Measurements from ENCODE around the gene SLC5A11. TPM values are rescaled to one million over a fixed set of nuclear protein-coding genes. Genes with fewer than 3 reads are reported as not detected.
"Not testable (repeated sequence)": the region's sequence is repeated elsewhere in the genome, so short reads cannot be mapped to it uniquely, and the experiment has no call there.

Gene SLC5A11
- total RNA-seq, 1 experiment from 2014 or later = not detected

GRCh38 chr16:24833352-24833751 is 12.4 kb upstream of the SLC5A11 start:
- no peak for DNase-seq (ENCODE audit: extremely low read depth, low read depth)

GRCh38 chr16:24834459-24835335 is 11.1 kb upstream of the SLC5A11 start:
- DNase-seq (ENCODE audit: extremely low read depth, low read depth) = peak; percentile 57

GRCh38 chr16:24836836-24837235 is 8.9 kb upstream of the SLC5A11 start:
- no peak for DNase-seq (ENCODE audit: extremely low read depth, low read depth)

GRCh38 chr16:24837969-24838368 is 7.8 kb upstream of the SLC5A11 start:
- no peak for DNase-seq (ENCODE audit: extremely low read depth, low read depth)

- peak; percentile 33 for DNase-seq (ENCODE audit: extremely low read depth, low read depth)
Observed at GRCh38 chr16:24838554-24839266, 7.1 kb upstream of the SLC5A11 start.

GRCh38 chr16:24839347-24839972 is 6.3 kb upstream of the SLC5A11 start:
- DNase-seq (ENCODE audit: extremely low read depth, low read depth) = no peak

GRCh38 chr16:24841291-24841690 is 4.5 kb upstream of the SLC5A11 start:
- no peak for DNase-seq (ENCODE audit: extremely low read depth, low read depth)

- peak; percentile 13 for DNase-seq (ENCODE audit: extremely low read depth, low read depth)
Observed at GRCh38 chr16:24844101-24845030, 1.4 kb upstream of the SLC5A11 start.

GRCh38 chr16:24845031-24845365 is 765 bp upstream of the SLC5A11 start:
- not testable (repeated sequence) for DNase-seq (ENCODE audit: extremely low read depth, low read depth)

- no peak for DNase-seq (ENCODE audit: extremely low read depth, low read depth)
Observed at GRCh38 chr16:24846548-24847357, 990 bp downstream of the SLC5A11 start.

GRCh38 chr16:24847358-24847664 is 1.5 kb downstream of the SLC5A11 start:
- no peak for DNase-seq (ENCODE audit: extremely low read depth, low read depth)

- DNase-seq (ENCODE audit: extremely low read depth, low read depth) = no peak
Observed at GRCh38 chr16:24848065-24848464, 2.3 kb downstream of the SLC5A11 start.

- no peak for DNase-seq (ENCODE audit: extremely low read depth, low read depth)
Observed at GRCh38 chr16:24849641-24850040, 3.9 kb downstream of the SLC5A11 start.

- DNase-seq (ENCODE audit: extremely low read depth, low read depth) = no peak
Observed at GRCh38 chr16:24850289-24850938, 4.7 kb downstream of the SLC5A11 start.

GRCh38 chr16:24851700-24852099 is 5.9 kb downstream of the SLC5A11 start:
- DNase-seq (ENCODE audit: extremely low read depth, low read depth) = no peak

- DNase-seq (ENCODE audit: extremely low read depth, low read depth) = no peak
Observed at GRCh38 chr16:24852281-24852721, 6.5 kb downstream of the SLC5A11 start.

GRCh38 chr16:24853169-24853824 is 7.5 kb downstream of the SLC5A11 start:
- DNase-seq (ENCODE audit: extremely low read depth, low read depth) = no peak

GRCh38 chr16:24853830-24854229 is 8.1 kb downstream of the SLC5A11 start:
- no peak for DNase-seq (ENCODE audit: extremely low read depth, low read depth)

Measured in NCI-H460 (cell line).